ENCODE data around the gene C1orf159. TPM values are rescaled to one million over a fixed set of nuclear protein-coding genes. Genes with fewer than 3 reads are reported as not detected.
"Not testable (repeated sequence)": the region's sequence is repeated elsewhere in the genome, so short reads cannot be mapped to it uniquely, and the experiment has no call there.

The C1orf159 gene
- total RNA-seq, 4 donors from 2014 or later: 12.8 to 48.4 (median 19.7) TPM

DNA sequence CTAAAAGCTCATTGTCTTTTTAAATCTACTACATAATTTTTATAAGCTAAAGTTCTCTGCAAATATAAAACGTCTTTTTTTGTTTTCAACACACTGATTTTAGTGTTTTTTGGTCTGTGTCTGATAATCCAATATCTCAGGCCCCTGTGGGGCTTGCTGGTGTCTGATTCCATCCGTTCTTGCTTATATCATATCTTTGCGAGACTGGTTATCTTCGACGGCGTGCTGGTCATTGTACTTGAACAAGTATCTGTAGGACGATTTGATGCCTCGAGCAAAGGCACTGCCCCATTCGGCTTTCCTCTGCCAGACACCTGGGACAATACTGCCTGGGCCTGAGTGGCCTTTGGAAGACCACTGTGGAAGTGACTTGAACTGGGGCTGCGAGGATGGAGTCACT, 39.4 kb upstream of the C1orf159 start:
- DNase-seq (ENCODE audit: low spot score in 2 of 2): no peak
- Histone ChIP-seq H3K36me3 (no peaks in the 10 kb centered on the region), H3K4me1 (peaks cover 22% of the 10 kb centered on the region), H3K27me3 (no peaks in the 10 kb centered on the region), H3K4me3 (no peak overlapping the region), H3K9me3 (no peaks in the 10 kb centered on the region), H3K27ac (no peak overlapping the region)
- WGBS: 82% methylated on average over 10 of the region's 10 CpGs
- TF ChIP-seq POLR2A (IDR thresholded peaks at IDR 0.05) (no peak), EP300 (IDR thresholded peaks at IDR 0.05) (no peak), POLR2AphosphoS5 (IDR thresholded peaks at IDR 0.05) (no peak)
- TF ChIP-seq, protein P1, sequence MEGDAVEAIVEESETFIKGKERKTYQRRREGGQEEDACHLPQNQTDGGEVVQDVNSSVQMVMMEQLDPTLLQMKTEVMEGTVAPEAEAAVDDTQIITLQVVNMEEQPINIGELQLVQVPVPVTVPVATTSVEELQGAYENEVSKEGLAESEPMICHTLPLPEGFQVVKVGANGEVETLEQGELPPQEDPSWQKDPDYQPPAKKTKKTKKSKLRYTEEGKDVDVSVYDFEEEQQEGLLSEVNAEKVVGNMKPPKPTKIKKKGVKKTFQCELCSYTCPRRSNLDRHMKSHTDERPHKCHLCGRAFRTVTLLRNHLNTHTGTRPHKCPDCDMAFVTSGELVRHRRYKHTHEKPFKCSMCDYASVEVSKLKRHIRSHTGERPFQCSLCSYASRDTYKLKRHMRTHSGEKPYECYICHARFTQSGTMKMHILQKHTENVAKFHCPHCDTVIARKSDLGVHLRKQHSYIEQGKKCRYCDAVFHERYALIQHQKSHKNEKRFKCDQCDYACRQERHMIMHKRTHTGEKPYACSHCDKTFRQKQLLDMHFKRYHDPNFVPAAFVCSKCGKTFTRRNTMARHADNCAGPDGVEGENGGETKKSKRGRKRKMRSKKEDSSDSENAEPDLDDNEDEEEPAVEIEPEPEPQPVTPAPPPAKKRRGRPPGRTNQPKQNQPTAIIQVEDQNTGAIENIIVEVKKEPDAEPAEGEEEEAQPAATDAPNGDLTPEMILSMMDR (IDR thresholded peaks at IDR 0.05): no peak

GRCh38 chr1:1153874-1154273, 38.0 kb upstream of the C1orf159 start:
- H3K4me3 ChIP-seq: no peak overlapping the region
- 46% methylated on average over 4 of the region's 4 CpGs for WGBS
- no peaks in the 10 kb centered on the region for H3K27me3 ChIP-seq
- H3K9me3 ChIP-seq: no peaks in the 10 kb centered on the region
- no peak overlapping the region for H3K27ac ChIP-seq
- TF ChIP-seq EP300 (IDR thresholded peaks at IDR 0.05): no peak
- TF ChIP-seq POLR2AphosphoS5 (IDR thresholded peaks at IDR 0.05): no peak
- TF ChIP-seq, protein P1 (IDR thresholded peaks at IDR 0.05): no peak
- no peak for TF ChIP-seq POLR2A (IDR thresholded peaks at IDR 0.05)
- peaks cover 15% of the 10 kb centered on the region for H3K4me1 ChIP-seq
- DNase-seq (ENCODE audit: low spot score in 2 of 2): no peak
- no peaks in the 10 kb centered on the region for H3K36me3 ChIP-seq

DNA sequence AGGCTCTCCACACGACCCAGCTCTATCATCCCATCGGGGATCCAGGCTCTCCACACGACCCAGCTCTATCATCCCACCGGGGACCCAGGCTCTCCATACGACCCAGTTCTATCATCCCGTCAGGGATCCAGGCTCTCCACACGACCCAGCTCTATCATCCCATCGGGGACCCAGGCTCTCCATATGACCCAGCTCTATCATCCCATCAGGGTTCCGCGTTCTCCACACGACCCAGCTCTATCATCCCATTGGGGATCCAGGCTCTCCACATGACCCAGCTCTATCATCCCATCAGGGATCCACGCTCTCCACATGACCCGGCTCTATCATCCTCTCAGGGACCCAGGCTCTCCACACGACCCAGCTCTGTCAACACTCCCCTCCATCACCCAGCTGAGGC, 37.3 kb upstream of the C1orf159 start:
- not testable (repeated sequence) for H3K36me3 ChIP-seq; H3K4me3 ChIP-seq; H3K27ac ChIP-seq; H3K9me3 ChIP-seq; H3K4me1 ChIP-seq; H3K27me3 ChIP-seq; DNase-seq (ENCODE audit: low spot score in 2 of 2)
- WGBS: 91% methylated on average over 14 of the region's 14 CpGs

DNA sequence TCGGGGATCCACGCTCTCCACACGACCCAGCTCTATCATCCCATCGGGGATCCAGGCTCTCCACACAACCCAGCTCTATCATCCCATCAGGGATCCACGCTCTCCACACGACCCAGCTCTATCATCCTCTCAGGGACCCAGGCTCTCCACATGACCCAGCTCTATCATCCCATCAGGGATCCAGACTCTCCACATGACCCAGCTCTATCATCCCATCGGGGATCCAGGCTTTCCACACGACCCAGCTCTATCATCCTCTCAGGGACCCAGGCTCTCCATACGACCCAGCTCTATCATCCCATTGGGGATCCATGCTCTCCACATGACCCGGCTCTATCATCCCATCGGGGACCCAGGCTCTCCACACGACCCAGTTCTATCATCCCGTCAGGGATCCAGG, 36.5 kb upstream of the C1orf159 start:
- not testable (repeated sequence) for H3K27me3 ChIP-seq; H3K9me3 ChIP-seq; H3K36me3 ChIP-seq; H3K27ac ChIP-seq; DNase-seq (ENCODE audit: low spot score in 2 of 2); H3K4me1 ChIP-seq; H3K4me3 ChIP-seq
- 89% methylated on average over 13 of the region's 13 CpGs for WGBS

DNA sequence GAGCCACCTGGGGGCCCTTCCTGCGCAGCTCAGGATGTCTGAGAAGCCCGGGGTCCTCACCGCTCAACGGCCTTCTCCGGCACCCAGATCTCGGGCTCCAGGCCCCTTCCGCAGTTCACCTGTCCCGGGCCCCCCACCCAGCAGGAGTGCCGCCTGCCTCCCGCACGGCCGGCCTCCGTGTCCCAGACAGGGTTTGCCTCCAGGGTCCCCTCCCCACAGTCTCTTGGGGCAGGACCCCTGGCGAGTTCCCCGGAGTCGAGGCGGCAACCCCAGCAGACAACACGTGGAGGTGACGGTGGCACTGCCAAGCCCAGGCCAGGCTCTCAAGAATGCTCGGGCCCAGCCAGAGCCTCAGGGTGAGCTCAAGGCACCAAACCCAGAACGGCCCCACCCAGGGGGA, 35.4 kb upstream of the C1orf159 start:
- TF ChIP-seq POLR2A (IDR thresholded peaks at IDR 0.05): no peak
- TF ChIP-seq, protein P1 (IDR thresholded peaks at IDR 0.05): no peak
- TF ChIP-seq EP300 (IDR thresholded peaks at IDR 0.05): no peak
- TF ChIP-seq POLR2AphosphoS5 (IDR thresholded peaks at IDR 0.05): no peak
- WGBS: 84% methylated on average over 8 of the region's 21 CpGs
- Histone ChIP-seq H3K4me1 (no peaks in the 10 kb centered on the region), H3K9me3 (no peaks in the 10 kb centered on the region), H3K36me3 (no peaks in the 10 kb centered on the region), H3K27me3 (peaks cover 3% of the 10 kb centered on the region), H3K27ac (no peak overlapping the region), H3K4me3 (no peak overlapping the region)
- DNase-seq (ENCODE audit: low spot score in 2 of 2): no peak

DNA sequence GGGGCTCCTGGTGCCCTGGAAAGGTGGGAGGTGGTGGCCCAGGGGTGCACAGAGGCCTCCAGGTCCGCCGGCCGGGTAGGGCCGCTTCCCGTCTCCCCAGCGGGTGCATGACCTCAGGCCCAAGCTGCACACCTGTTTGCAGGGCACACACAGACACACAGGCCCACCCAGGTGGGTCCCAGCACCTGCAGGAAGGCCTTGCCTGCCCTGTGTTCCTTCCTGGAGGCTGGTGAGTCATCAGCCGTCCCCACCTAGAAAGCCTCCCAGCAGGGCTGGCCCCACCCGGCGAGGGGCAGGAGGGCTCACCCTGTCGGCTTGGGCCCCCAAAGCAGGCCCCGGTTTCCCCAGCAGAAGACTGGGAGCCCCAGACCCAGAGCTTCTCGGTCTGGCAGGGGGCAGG, 34.2 kb upstream of the C1orf159 start:
- no peak overlapping the region for H3K27ac ChIP-seq
- H3K9me3 ChIP-seq: no peaks in the 10 kb centered on the region
- no peak for DNase-seq (ENCODE audit: low spot score in 2 of 2)
- H3K27me3 ChIP-seq: peaks cover 9% of the 10 kb centered on the region
- H3K4me3 ChIP-seq: no peak overlapping the region
- WGBS: 80% methylated on average over 1 of the region's 12 CpGs
- H3K4me1 ChIP-seq: peaks cover 2% of the 10 kb centered on the region
- TF ChIP-seq POLR2A (IDR thresholded peaks at IDR 0.05) (no peak), EP300 (IDR thresholded peaks at IDR 0.05) (no peak), POLR2AphosphoS5 (IDR thresholded peaks at IDR 0.05) (no peak)
- TF ChIP-seq, protein P1 (IDR thresholded peaks at IDR 0.05): no peak
- H3K36me3 ChIP-seq: no peaks in the 10 kb centered on the region
